IMR-90 (cell line): ENCODE measurements around the gene BTG4.

ENCODE experiments used
- BHLHE40 ChIP-seq: fragments of 150-350 bp; IDR thresholded peaks from 2 replicates; pipeline ENCODE4 v1.6.1; 2016; ENCODE audit warnings: mild to moderate bottlenecking, low read depth, low read length
- CHD1 ChIP-seq: IDR thresholded peaks from 2 replicates; pipeline ENCODE4 v1.6.1; 2012; ENCODE audit warnings: low read depth, low read length, improper control_type of control experiment
- FOS ChIP-seq: fragments of 150-350 bp; IDR thresholded peaks from 2 replicates; pipeline ENCODE4 v1.6.1; 2016; ENCODE audit warnings: low read depth, low read length
- MAFK ChIP-seq: IDR thresholded peaks from 2 replicates; pipeline ENCODE4 v1.6.1; 2012; ENCODE audit warnings: low read depth, low read length, improper control_type of control experiment
- MAZ ChIP-seq: IDR thresholded peaks from 2 replicates; pipeline ENCODE4 v1.6.1; 2012; ENCODE audit warnings: low read depth, mild to moderate bottlenecking, low read length, improper control_type of control experiment, moderate library complexity, borderline replicate concordance
- MXI1 ChIP-seq: IDR thresholded peaks from 2 replicates; pipeline ENCODE4 v1.6.1; 2012; ENCODE audit warnings: low read depth, mild to moderate bottlenecking, low read length, moderate library complexity, borderline replicate concordance
- NFE2L2 ChIP-seq: fragments of 150-350 bp; IDR thresholded peaks from 2 replicates; pipeline ENCODE4 v1.6.1; 2016; ENCODE audit warnings: low read depth, mild to moderate bottlenecking, low read length
- POLR2A ChIP-seq: IDR thresholded peaks from 2 replicates; pipeline ENCODE4 v1.6.1; 2012; ENCODE audit warnings: mild to moderate bottlenecking, low read depth, low read length
- RAD21 ChIP-seq: IDR thresholded peaks from 2 replicates; pipeline ENCODE4 v1.6.1; 2012; ENCODE audit warnings: low read length, improper control_type of control experiment
- RCOR1 ChIP-seq: IDR thresholded peaks from 2 replicates; pipeline ENCODE4 v1.6.1; 2012; ENCODE audit warnings: mild to moderate bottlenecking, low read length, improper control_type of control experiment; ENCODE audit not compliant: insufficient replicate concordance
- RFX5 ChIP-seq: IDR thresholded peaks from 2 replicates; pipeline ENCODE4 v1.8.0; 2012; ENCODE audit warnings: low read depth, mild to moderate bottlenecking, low read length, moderate library complexity
- SMC3 ChIP-seq: fragments of 150-350 bp; IDR thresholded peaks from 2 replicates; pipeline ENCODE4 v1.6.1; 2016; ENCODE audit warnings: low read depth, mild to moderate bottlenecking, antibody characterized with exemption, low read length, moderate library complexity
- TF ChIP-seq, protein P1 (sequence below): conservative IDR thresholded peaks from 2 replicates; pipeline ENCODE4 v1.5.1; 2012; ENCODE audit warnings: mild to moderate bottlenecking, low read depth, low read length, improper control_type of control experiment

GRCh38 chr11:111446404-111447111, 65.6 kb downstream of the BTG4 start:
- TF ChIP-seq POLR2A (0 out of 2 replicates have a peak, but pooled peaks have one; percentile 48), RAD21 (peak; percentile 99), RFX5 (no peak), SMC3 (peak; percentile 96), BHLHE40 (no peak), MAZ (peak; percentile 54; the same call in 1 of the 2 replicates), FOS (no peak), CHD1 (no peak), MAFK (no peak), RCOR1 (peak; percentile 49), MXI1 (no peak), NFE2L2 (no peak)
- TF ChIP-seq, protein P1, sequence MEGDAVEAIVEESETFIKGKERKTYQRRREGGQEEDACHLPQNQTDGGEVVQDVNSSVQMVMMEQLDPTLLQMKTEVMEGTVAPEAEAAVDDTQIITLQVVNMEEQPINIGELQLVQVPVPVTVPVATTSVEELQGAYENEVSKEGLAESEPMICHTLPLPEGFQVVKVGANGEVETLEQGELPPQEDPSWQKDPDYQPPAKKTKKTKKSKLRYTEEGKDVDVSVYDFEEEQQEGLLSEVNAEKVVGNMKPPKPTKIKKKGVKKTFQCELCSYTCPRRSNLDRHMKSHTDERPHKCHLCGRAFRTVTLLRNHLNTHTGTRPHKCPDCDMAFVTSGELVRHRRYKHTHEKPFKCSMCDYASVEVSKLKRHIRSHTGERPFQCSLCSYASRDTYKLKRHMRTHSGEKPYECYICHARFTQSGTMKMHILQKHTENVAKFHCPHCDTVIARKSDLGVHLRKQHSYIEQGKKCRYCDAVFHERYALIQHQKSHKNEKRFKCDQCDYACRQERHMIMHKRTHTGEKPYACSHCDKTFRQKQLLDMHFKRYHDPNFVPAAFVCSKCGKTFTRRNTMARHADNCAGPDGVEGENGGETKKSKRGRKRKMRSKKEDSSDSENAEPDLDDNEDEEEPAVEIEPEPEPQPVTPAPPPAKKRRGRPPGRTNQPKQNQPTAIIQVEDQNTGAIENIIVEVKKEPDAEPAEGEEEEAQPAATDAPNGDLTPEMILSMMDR = peak; percentile 95
